ENCODE measurements around the gene S100P.

GRCh38 chr4:6668391-6668790 lies 25.3 kb upstream of the S100P start:
- TF ChIP-seq POLR2A (IDR thresholded peaks at IDR 0.05; ENCODE audit: low read depth, low read length): no peak
- no peak for TF ChIP-seq CTCF (conservative IDR thresholded peaks at IDR 0.05; ENCODE audit: low read depth, low read length)
- peak; percentile 12 for TF ChIP-seq RCOR1 (IDR thresholded peaks at IDR 0.05; ENCODE audit: insufficient replicate concordance, low read length)
- no peak for TF ChIP-seq RFX5 (IDR thresholded peaks at IDR 0.05; ENCODE audit: low read depth, low read length)
- no peak for TF ChIP-seq CEBPB (IDR thresholded peaks at IDR 0.05; ENCODE audit: low read depth, low read length)
- no peak for TF ChIP-seq CHD1 (IDR thresholded peaks at IDR 0.05; ENCODE audit: low read depth, low read length)
- no peak for TF ChIP-seq RAD21 (IDR thresholded peaks at IDR 0.05; ENCODE audit: low read length)
- TF ChIP-seq SMC3 (IDR thresholded peaks at IDR 0.05; ENCODE audit: low read depth, low read length): no peak
- TF ChIP-seq USF2 (IDR thresholded peaks at IDR 0.05; ENCODE audit: low read depth, low read length): no peak
